Tibial nerve (tissue), 4 donors: ENCODE measurements around the gene MIS18A. TPM values are rescaled to one million over a fixed set of nuclear protein-coding genes. Genes with fewer than 3 reads are reported as not detected.

ENCODE experiments used
- DNase-seq, 2 donors: peaks; one replicate each; pipeline ENCODE4 v3.0.0-alpha.2; 2019; ENCODE audit warnings: low spot score in 2 of 2
- H3K27ac ChIP-seq, 4 donors: fragments of 200-600 bp; sonication (generic) in 3 of 4; one replicate each; pipeline ENCODE4 v1.5.1; 2017 to 2019; ENCODE audit warnings: mild to moderate bottlenecking in 1 of 4
- H3K27me3 ChIP-seq, 2 donors: fragments of 200-600 bp; sonication (generic) in 1 of 2; one replicate each; pipeline versions ENCODE4 v1.5.1 to v1.6.0; 2017 to 2019
- H3K36me3 ChIP-seq, 3 donors: fragments of 200-600 bp; sonication (generic); one replicate each; pipeline ENCODE4 v1.5.1; 2018 to 2019
- H3K4me1 ChIP-seq, 4 donors: fragments of 200-600 bp; sonication (generic) in 3 of 4; one replicate each; pipeline ENCODE4 v1.5.1; 2017 to 2019
- H3K4me3 ChIP-seq, 4 donors: fragments of 200-600 bp; sonication (generic) in 3 of 4; one replicate each; pipeline ENCODE4 v1.5.1; 2017 to 2019; ENCODE audit warnings: mild to moderate bottlenecking in 1 of 4, moderate library complexity in 1 of 4
- H3K9me3 ChIP-seq, 4 donors: fragments of 200-600 bp; sonication (generic) in 3 of 4; one replicate each; pipeline ENCODE4 v1.5.1; 2017 to 2019
- CTCF ChIP-seq, 5 experiments: fragments of 200-600 bp in 3 of 5; fragments of 450-650 bp in 2 of 5; sonication (generic) in 3 of 5; IDR thresholded peaks; one replicate each; pipeline ENCODE4 v1.5.1; 2016 to 2019; ENCODE audit warnings: antibody characterized with exemption in 5 of 5, mild to moderate bottlenecking in 3 of 5, moderate library complexity in 2 of 5
- EP300 ChIP-seq, 2 donors: sonication (generic); formaldehyde crosslinking; IDR thresholded peaks; one replicate each; pipeline ENCODE4 v1.6.1; 2017; ENCODE audit warnings: antibody characterized with exemption in 2 of 2, mild to moderate bottlenecking in 1 of 2
- POLR2A ChIP-seq, 2 donors: fragments of 450-650 bp; IDR thresholded peaks; one replicate each; pipeline ENCODE4 v1.6.1; 2017; ENCODE audit warnings: antibody characterized with exemption in 2 of 2, mild to moderate bottlenecking in 2 of 2, moderate library complexity in 2 of 2
- WGBS, 2 donors: methylation state at CpG; one replicate each; pipeline ENCODE4 v1.1.5; 2018; 5-methylcytosine and 5-hydroxymethylcytosine counted together
- total RNA-seq, 4 donors: library from RNA; depleted of rRNA; stranded (reverse); fragments of >200 nt; gene quantifications; one replicate each; pipeline ENCODE4 v1.1.0, GENCODE V29; 2016

MIS18A gene
- total RNA-seq, 4 donors from 2014 or later: 4.0 to 9.3 (median 7.1) TPM

GRCh38 chr21:32240851-32241687 is 37.8 kb downstream of the MIS18A start:
- Histone ChIP-seq H3K4me1 (peaks cover 0 to 3% (median 0%) of the 10 kb centered on the region in 4 donors), H3K36me3 (no peaks in the 10 kb centered on the region), H3K9me3 (peaks cover 0 to 5% (median 0%) of the 10 kb centered on the region in 4 donors), H3K27me3 (no peaks in the 10 kb centered on the region), H3K4me3 (no peak overlapping the region), H3K27ac (peak overlapping the region in 2 of 4 donors; percentile 31 to 69)
- WGBS, 2 donors: 55% methylated on average over 7 of the region's 7 CpGs
- no peak for TF ChIP-seq EP300 (IDR thresholded peaks at IDR 0.05)
- TF ChIP-seq CTCF (IDR thresholded peaks at IDR 0.05): no peak
- no peak for TF ChIP-seq POLR2A (IDR thresholded peaks at IDR 0.05)
- DNase-seq: no peak

- peaks cover 0 to 5% (median 0%) of the 10 kb centered on the region in 4 donors for H3K9me3 ChIP-seq
- TF ChIP-seq POLR2A (IDR thresholded peaks at IDR 0.05) (no peak), EP300 (IDR thresholded peaks at IDR 0.05) (no peak), CTCF (IDR thresholded peaks at IDR 0.05) (no peak)
- peaks cover 0 to 3% (median 0%) of the 10 kb centered on the region in 4 donors for H3K4me1 ChIP-seq
- 69 to 71% methylated on average over 8 of the region's 8 CpGs for WGBS, 2 donors
- no peak overlapping the region for H3K27ac ChIP-seq
- H3K4me3 ChIP-seq: no peak overlapping the region
- DNase-seq: no peak
- H3K27me3 ChIP-seq: no peaks in the 10 kb centered on the region
- H3K36me3 ChIP-seq: no peaks in the 10 kb centered on the region
These were observed 39.3 kb downstream of the MIS18A start for GRCh38 chr21:32239551-32239950.

- H3K27ac ChIP-seq: no peak overlapping the region
- H3K9me3 ChIP-seq: peaks cover 0 to 5% (median 0%) of the 10 kb centered on the region in 4 donors
- H3K27me3 ChIP-seq: no peaks in the 10 kb centered on the region
- no peaks in the 10 kb centered on the region for H3K36me3 ChIP-seq
- no peak overlapping the region for H3K4me3 ChIP-seq
- DNase-seq: no peak
- peaks cover 0 to 3% (median 0%) of the 10 kb centered on the region in 4 donors for H3K4me1 ChIP-seq
- WGBS, 2 donors: 92 to 100% methylated on average over 1 of the region's 1 CpG
- no peak for TF ChIP-seq CTCF (IDR thresholded peaks at IDR 0.05)
- TF ChIP-seq POLR2A (IDR thresholded peaks at IDR 0.05): no peak
- TF ChIP-seq EP300 (IDR thresholded peaks at IDR 0.05): no peak
These were observed 40.8 kb downstream of the MIS18A start for GRCh38 chr21:32238063-32238462.

GRCh38 chr21:32237021-32237420 is 41.8 kb downstream of the MIS18A start:
- H3K36me3 ChIP-seq: no peaks in the 10 kb centered on the region
- H3K4me3 ChIP-seq: no peak overlapping the region
- TF ChIP-seq CTCF (IDR thresholded peaks at IDR 0.05) (no peak), EP300 (IDR thresholded peaks at IDR 0.05) (no peak), POLR2A (IDR thresholded peaks at IDR 0.05) (no peak)
- DNase-seq: no peak
- H3K9me3 ChIP-seq: peaks cover 0 to 5% (median 0%) of the 10 kb centered on the region in 4 donors
- no peaks in the 10 kb centered on the region for H3K27me3 ChIP-seq
- H3K4me1 ChIP-seq: peaks cover 0 to 3% (median 0%) of the 10 kb centered on the region in 4 donors
- 84 to 88% methylated on average over 3 of the region's 3 CpGs for WGBS, 2 donors
- H3K27ac ChIP-seq: no peak overlapping the region

GRCh38 chr21:32233722-32234301 is 45.0 kb downstream of the MIS18A start:
- H3K4me1 ChIP-seq: no peaks in the 10 kb centered on the region
- H3K9me3 ChIP-seq: peaks cover 0 to 5% (median 0%) of the 10 kb centered on the region in 4 donors
- H3K36me3 ChIP-seq: no peaks in the 10 kb centered on the region
- TF ChIP-seq POLR2A (IDR thresholded peaks at IDR 0.05): no peak
- no peak for TF ChIP-seq CTCF (IDR thresholded peaks at IDR 0.05)
- TF ChIP-seq EP300 (IDR thresholded peaks at IDR 0.05): no peak
- no peak for DNase-seq
- H3K27ac ChIP-seq: no peak overlapping the region
- H3K27me3 ChIP-seq: no peaks in the 10 kb centered on the region
- no peak overlapping the region for H3K4me3 ChIP-seq
- 91 to 96% methylated on average over 4 of the region's 4 CpGs for WGBS, 2 donors
